Posterior vena cava (tissue), 2 donors: ENCODE data around the gene SLC1A5. TPM values are rescaled to one million over a fixed set of nuclear protein-coding genes. Genes with fewer than 3 reads are reported as not detected.

ENCODE experiments used
- DNase-seq: peaks from one replicate; pipeline ENCODE4 v3.0.0-alpha.2; 2020; ENCODE audit warnings: low spot score
- intact Hi-C, 2 donors: fragments of 100-400 bp; cut with DNase I; formaldehyde crosslinking; loops; one replicate each; pipeline versions ENCODE4 v1.14.1 to v1.14.2; 2022 to 2023
- total RNA-seq, 2 donors: library from RNA; stranded (reverse); fragmentation: NEBNext Ultra II Directional; extraction: Animal tissue kit (Norgen Biotek cat#: 25700); gene quantifications; one replicate each; pipeline ENCODE4 v1.2.1, GENCODE V29; 2021
- donor health status: DM: yes; HTN: yes; CAD: no.
- donor health status: DM: yes; HTN: yes; CAD: no.

The SLC1A5 gene
- total RNA-seq, 2 donors from 2014 or later: 56.6 to 95.5 TPM

DNA sequence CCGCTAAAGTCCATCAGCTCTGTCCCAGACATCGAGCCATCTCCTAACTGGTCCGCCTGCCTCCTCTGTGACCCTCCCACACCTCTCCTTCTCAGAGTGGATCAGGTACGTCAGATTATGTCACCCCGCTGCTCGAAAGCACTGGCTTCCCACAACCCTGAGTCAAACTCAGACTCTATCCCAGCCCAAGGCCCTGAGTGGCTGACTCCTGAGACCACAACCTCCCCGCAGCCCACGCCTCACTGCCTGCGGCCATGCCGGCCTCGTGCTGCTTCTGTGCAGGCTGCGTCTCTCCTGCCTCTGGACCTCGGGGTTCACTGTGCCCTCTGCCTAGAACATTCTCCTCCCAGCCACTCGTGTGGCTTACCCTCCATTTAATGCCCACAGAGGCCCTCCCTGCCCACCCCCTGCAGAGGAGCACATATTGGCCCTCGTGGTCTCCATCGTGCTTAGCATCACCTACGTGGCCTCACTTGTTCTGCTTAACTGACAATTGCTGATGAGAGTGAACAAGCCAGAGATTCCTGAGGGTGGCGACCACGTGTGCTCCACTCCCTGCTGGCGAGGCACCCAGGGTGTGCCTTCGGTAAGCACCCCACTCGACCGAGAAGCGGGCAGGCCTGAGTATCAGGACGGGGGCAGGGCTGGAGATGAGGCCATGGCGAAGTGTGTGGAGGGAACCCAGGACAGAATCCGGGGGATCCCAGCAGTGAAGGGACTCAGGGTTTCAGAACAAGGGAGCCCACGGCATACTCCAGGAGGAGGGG lies 56.0 kb downstream of the SLC1A5 start:
- intact Hi-C loops: loop anchor here in 1 of 2 donors (10.0 kb wide), 1 partner anchor 128 kb away; the partner anchor contains the start of gene CALM3

DNA sequence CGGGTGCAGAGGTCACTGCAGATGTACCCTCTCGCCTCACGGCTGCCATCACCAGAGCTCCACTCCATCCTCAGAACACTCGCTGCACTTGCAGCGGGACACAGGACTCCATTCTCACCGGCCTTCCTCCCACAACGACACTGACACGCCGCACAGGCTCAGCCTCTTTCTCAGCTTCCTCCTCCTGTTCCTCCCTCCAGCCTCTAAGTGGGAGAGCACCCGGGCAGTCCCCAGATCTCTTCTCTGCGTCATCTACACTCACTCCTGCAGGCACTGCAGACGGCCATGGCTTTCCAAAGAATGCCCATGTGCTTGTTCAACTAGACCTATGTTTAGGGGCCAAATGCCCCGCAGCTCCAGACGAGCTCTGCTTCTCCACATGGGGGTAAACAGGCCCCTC lies 56.8 kb downstream of the SLC1A5 start:
- intact Hi-C loops: loop anchor here in 1 of 2 donors (10.0 kb wide), 1 partner anchor 127 kb away; the partner anchor contains the start of gene CALM3
- no peak for DNase-seq

More for the DNA sequence above, 56.0 kb downstream of the SLC1A5 start:
- no peak for DNase-seq

DNA sequence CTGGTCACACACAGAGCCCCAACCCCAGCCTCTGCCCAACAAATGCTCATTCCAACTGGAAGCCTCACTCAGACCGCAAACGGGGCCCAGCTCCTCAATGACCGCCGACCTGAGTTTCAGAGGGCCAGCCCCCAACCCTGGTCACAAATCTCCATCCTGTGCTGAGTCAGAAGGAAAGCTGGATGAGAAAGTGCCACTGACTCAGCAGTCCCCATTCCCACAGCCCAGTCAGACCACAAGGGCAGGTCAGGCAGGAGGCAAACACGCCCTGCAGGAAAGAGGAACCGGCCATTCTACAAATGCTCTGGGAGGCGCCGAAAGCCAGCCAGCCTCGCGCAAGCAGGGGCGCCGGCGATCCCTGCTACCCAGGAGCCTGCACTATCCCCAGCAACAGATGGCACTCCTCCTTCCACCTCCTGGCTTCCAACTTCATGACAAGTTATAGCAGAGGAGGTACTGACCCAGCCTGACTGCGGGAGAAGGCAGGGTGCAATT lies 57.3 kb downstream of the SLC1A5 start:
- intact Hi-C loops: loop anchor here in 1 of 2 donors (10.0 kb wide), 1 partner anchor 126 kb away; the partner anchor contains the start of gene CALM3
- peak; percentile 87 for DNase-seq

DNA sequence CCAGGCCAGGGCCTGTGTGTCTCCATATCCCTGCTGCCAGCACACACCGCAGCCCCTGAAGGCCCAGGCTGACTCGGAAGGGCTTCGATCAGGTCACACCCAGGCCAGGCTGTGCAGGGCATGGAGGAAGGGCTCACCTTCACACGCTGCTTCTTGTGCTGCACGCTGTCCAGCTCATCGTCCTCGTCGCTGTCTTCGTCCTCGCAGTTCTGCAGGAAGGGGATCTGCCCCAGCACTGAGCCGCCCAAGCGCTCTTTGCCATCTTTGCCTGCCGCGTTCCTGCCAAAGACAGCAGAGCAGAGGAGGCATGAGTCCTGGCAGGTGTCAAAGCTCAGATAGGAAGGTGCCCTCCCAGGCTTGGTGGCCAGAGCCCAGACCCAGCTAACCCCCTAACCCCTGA lies 57.8 kb downstream of the SLC1A5 start:
- intact Hi-C loops: loop anchor here in 1 of 2 donors (10.0 kb wide), 1 partner anchor 126 kb away; the partner anchor contains the start of gene CALM3
- no peak for DNase-seq

GRCh38 chr19:46730187-46730586 lies 58.2 kb downstream of the SLC1A5 start:
- intact Hi-C loops: loop anchor here in 1 of 2 donors (10.0 kb wide), 1 partner anchor 125 kb away; the partner anchor contains the start of gene CALM3
- no peak for DNase-seq

DNA sequence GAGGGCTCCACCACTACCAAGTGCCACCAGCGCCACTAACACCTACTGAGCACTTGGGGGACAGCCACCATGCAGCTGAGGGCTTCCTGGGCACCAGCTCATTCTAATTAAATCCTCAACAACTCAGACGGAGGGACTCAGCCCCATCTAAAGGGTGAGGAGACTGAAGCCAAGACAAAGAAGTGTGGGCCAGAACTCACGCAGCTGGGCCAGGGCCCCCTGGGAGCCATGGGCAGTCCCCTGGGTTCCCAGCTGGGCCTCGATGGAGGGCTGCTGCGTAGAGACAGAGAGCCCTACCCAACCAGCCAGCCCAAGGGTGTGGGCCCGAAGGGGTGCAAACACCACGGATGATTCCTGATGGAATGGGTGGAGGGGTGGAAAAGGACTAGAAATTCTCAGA lies 58.7 kb downstream of the SLC1A5 start:
- no peak for DNase-seq
- intact Hi-C loops: loop anchor here (10.0 kb wide), 2 partner anchors 115 to 125 kb away; partner anchors contain the start of gene CALM3 (in 1 of the 2)

- peak; percentile 94 for DNase-seq
- intact Hi-C loops: loop anchor here in 1 of 2 donors (10.0 kb wide), 1 partner anchor 114 kb away; no protein-coding TSS in a partner anchor
Measured at GRCh38 chr19:46728693-46729339, 59.6 kb downstream of the SLC1A5 start.

GRCh38 chr19:46728208-46728607 lies 60.2 kb downstream of the SLC1A5 start:
- intact Hi-C loops: loop anchor here in 1 of 2 donors (10.0 kb wide), 1 partner anchor 113 kb away; no protein-coding TSS in a partner anchor
- DNase-seq: no peak

GRCh38 chr19:46727757-46728156 lies 60.6 kb downstream of the SLC1A5 start:
- DNase-seq: no peak

DNA sequence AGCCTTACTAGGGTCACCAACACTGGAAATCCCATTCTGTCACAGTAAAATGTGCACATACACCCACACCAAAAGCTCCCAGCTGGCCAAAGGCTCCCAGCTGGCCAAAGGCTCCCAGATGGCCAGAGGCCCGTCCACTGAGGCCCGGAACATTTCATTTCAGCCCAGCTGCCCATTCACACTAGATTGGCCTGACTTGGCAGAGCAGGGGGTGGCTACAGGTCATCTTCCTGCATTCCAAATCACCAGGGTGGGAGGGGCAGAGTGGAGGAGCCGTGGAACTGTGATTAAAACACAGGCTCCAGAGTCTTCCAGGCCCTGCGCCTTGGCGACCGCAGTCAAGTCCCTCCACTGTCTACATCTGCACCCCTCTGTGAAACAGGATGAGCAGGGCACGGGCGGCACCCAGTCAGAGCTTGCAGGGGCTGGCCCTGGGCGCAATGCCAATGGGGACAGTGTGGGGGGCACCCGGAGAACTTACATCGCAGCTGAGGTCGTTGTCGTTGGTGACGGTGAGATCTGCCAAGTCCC lies 61.4 kb downstream of the SLC1A5 start:
- intact Hi-C loops: loop anchor here in 1 of 2 donors (10.0 kb wide), 1 partner anchor 112 kb away; no protein-coding TSS in a partner anchor
- no peak for DNase-seq

More at GRCh38 chr19:46727757-46728156, 60.6 kb downstream of the SLC1A5 start:
- intact Hi-C loops: loop anchor here in 1 of 2 donors (10.0 kb wide), 1 partner anchor 113 kb away; no protein-coding TSS in a partner anchor

- no peak for DNase-seq
- intact Hi-C loops: loop anchor here in 1 of 2 donors (10.0 kb wide), 1 partner anchor 112 kb away; no protein-coding TSS in a partner anchor
Measured at GRCh38 chr19:46726551-46726950, 61.8 kb downstream of the SLC1A5 start.

DNA sequence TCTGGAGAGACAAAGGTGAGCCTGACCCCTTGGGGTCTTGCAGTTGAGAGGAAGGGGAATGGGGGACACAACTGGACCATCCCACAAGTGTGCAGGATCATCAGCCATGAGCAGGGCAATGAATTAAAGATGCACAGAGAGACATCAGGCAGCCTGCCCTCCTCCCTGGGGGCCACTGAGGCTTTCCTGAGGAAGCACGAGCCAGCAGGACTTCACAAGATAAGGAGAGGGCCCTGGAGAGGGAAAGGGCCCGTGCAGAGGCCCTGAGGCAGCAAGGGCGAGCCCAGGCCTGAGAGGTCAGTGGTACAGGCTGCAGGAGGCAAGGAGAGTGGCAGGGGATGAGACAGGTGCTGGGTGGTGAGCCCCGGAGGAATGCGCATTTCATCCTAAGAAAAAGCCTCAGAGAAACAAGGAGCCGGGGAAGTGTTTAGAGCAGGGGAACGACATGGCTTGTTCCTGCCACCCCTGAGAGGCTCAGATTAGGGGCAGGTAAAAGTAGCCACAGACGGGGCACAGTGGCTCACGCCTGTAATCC lies 62.5 kb downstream of the SLC1A5 start:
- intact Hi-C loops: loop anchor here in 1 of 2 donors (10.0 kb wide), 1 partner anchor 111 kb away; no protein-coding TSS in a partner anchor
- no peak for DNase-seq

DNA sequence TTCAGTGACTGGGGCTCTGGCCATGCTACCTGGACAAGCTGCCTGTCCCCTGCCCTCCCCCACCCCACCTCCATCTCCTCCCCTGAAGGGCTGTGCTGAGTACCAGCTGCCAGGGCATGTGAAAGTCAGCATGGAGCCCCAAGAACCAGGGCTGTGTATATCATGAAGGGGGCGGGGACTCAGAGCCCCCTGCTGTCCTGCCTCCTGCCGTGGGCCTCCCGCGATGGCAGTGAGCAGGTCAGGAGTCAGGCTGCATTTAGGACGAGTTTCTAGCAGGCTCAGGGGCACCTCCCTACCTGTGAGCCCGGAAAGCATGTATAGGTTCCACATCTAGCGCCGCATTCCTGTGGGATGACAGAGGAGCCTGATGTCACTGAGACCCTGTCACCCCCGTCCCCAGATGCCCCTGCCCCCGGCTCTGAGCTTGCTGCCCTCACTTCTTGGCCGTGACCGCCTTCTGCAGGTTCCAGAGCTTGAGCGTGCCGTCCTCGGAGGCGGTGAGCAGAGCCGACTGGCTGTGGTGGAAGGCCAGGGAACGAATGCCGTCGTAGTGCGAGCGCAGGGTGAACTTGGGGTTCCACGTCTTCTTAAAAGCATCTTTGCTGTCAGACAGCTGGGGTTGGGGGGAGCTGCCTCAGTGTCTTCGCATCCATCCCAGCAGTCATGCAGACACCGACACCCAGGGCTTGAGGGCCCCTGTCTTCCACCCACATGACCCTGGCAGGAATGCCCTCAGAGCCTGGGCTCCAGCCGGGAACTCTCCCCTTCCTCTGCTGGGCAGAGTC lies 63.2 kb downstream of the SLC1A5 start:
- intact Hi-C loops: loop anchor here in 1 of 2 donors (10.0 kb wide), 1 partner anchor 110 kb away; no protein-coding TSS in a partner anchor
- DNase-seq: no peak

Other genes starting within 250 kb of the SLC1A5 start
- gene CALM3, start 187.3 kb downstream of the SLC1A5 start, total RNA-seq: 100 to 1,000 TPM; 182 to 244 TPM
- gene PTGIR, start 163.5 kb downstream of the SLC1A5 start, total RNA-seq: 10 to 100 TPM; 17.3 to 29.8 TPM
- not detected for gene GNG8, start 152.4 kb downstream of the SLC1A5 start, total RNA-seq
- 100 to 1,000 TPM in 1 of 2 donors, 10 to 100 TPM in 1; 72.0 to 122 TPM for gene DACT3, start 127.4 kb downstream of the SLC1A5 start, total RNA-seq
- gene PRKD2, start 71.5 kb downstream of the SLC1A5 start, total RNA-seq: 10 to 100 TPM; 25.5 to 25.6 TPM
- gene FKRP, start 42.5 kb downstream of the SLC1A5 start, total RNA-seq: 10 to 100 TPM; 15.2 to 18.6 TPM
- 10 to 100 TPM; 58.6 to 71.8 TPM for gene STRN4, start 42.1 kb downstream of the SLC1A5 start, total RNA-seq
- 100 to 1,000 TPM in 1 of 2 donors, 10 to 100 TPM in 1; 98.0 to 139 TPM for gene AP2S1, start 62.3 kb upstream of the SLC1A5 start, total RNA-seq
- 10 to 100 TPM; 49.8 to 57.4 TPM for gene ARHGAP35, start 72.4 kb upstream of the SLC1A5 start, total RNA-seq
- gene NPAS1, start 231.2 kb upstream of the SLC1A5 start, total RNA-seq: under 1 TPM; 0.38 to 0.74 TPM